CD4-positive, alpha-beta memory T cell (primary cell): ENCODE data around the gene CYTH3. TPM values are rescaled to one million over a fixed set of nuclear protein-coding genes. Genes with fewer than 3 reads are reported as not detected.
A peak's percentile ranks its signal among the peaks of the same experiment; 100 is the strongest.

Experiments
- CTCF ChIA-PET: fragments of 350-600 bp; sonication (Branson Sonifier 250); formaldehyde crosslinking; loops from one replicate; lab custom pipeline; 2021; ENCODE audit warnings: inconsistent platforms; ENCODE audit not compliant: partially characterized antibody; lab: Charles Lee
- POLR2A ChIA-PET: fragments of 350-600 bp; sonication (Branson Sonifier 250); formaldehyde crosslinking; loops from one replicate; lab custom pipeline; 2021; ENCODE audit not compliant: partially characterized antibody; lab: Charles Lee
- DNase-seq, 5 donors: peaks; one replicate each; pipeline versions ENCODE4 v3.0.0 to v3.0.0-alpha.2; 2020 to 2022; ENCODE audit warnings: mixed read lengths in 1 of 5
- H3K27ac ChIP-seq: one replicate; pipeline ENCODE4 v1.7.0; 2013; ENCODE audit warnings: low read depth, low read length
- H3K27me3 ChIP-seq: 2 replicates; pipeline ENCODE4 v1.7.0; 2013; ENCODE audit warnings: mild to moderate bottlenecking, low read length, moderate library complexity; ENCODE audit not compliant: insufficient read depth
- H3K36me3 ChIP-seq: 2 replicates; pipeline ENCODE4 v1.7.0; 2013; ENCODE audit warnings: mild to moderate bottlenecking, low read length, moderate library complexity; ENCODE audit not compliant: insufficient read depth
- H3K4me1 ChIP-seq: 2 replicates; pipeline ENCODE4 v1.7.0; 2013; ENCODE audit warnings: mild to moderate bottlenecking, low read length, moderate library complexity; ENCODE audit not compliant: insufficient read depth
- H3K4me3 ChIP-seq, 2 donors: one replicate each; pipeline ENCODE4 v1.7.0; 2013; ENCODE audit warnings: low read length in 2 of 2, mild to moderate bottlenecking in 1 of 2
- H3K9me3 ChIP-seq, 2 donors: one replicate each; pipeline ENCODE4 v1.7.0; 2013; ENCODE audit warnings: low read length in 2 of 2, control low read depth in 1 of 2; ENCODE audit not compliant: control insufficient read depth in 1 of 2
- H3K27ac Mint-ChIP-seq, 7 donors: one replicate each; pipeline ENCODE4 v1.8.0; 2020 to 2021; ENCODE audit warnings: mixed read lengths in 7 of 7, mild to moderate bottlenecking in 6 of 7, inconsistent platforms in 3 of 7, moderate library complexity in 3 of 7
- H3K27me3 Mint-ChIP-seq, 2 donors: one replicate each; pipeline ENCODE4 v1.8.0; 2020 to 2021; ENCODE audit warnings: mixed read lengths in 2 of 2
- H3K36me3 Mint-ChIP-seq, 2 donors: one replicate each; pipeline ENCODE4 v1.8.0; 2020 to 2021; ENCODE audit warnings: mixed read lengths in 2 of 2, inconsistent platforms in 1 of 2, mild to moderate bottlenecking in 1 of 2
- H3K4me1 Mint-ChIP-seq, 4 donors: one replicate each; pipeline ENCODE4 v1.8.0; 2020 to 2021; ENCODE audit warnings: mixed read lengths in 4 of 4, mild to moderate bottlenecking in 1 of 4
- H3K4me3 Mint-ChIP-seq, 8 donors: one replicate each; pipeline ENCODE4 v1.8.0; 2020 to 2021; ENCODE audit warnings: mixed read lengths in 8 of 8, mild to moderate bottlenecking in 7 of 8, moderate library complexity in 6 of 8, inconsistent platforms in 3 of 8
- H3K9me3 Mint-ChIP-seq, 8 donors: one replicate each; pipeline ENCODE4 v1.8.0; 2020 to 2021; ENCODE audit warnings: mixed read lengths in 8 of 8, mild to moderate bottlenecking in 5 of 8, inconsistent platforms in 3 of 8, moderate library complexity in 1 of 8
- intact Hi-C: fragments of 100-400 bp; cut with micrococcal nuclease; formaldehyde crosslinking; loops from one replicate; pipeline ENCODE4 v1.15.1; 2023
- polyA plus RNA-seq, 2 donors: library from polyadenylated mRNA; unstranded; fragments of 300-500 nt; fragmentation: Illumina TruSeq; gene quantifications; one replicate each; pipeline ENCODE4 v1.2.3, GENCODE V29; 2021
- total RNA-seq, 2 experiments: library from RNA; stranded (reverse); gene quantifications; one replicate each; pipeline ENCODE4 v1.2.3, GENCODE V29; 2021

The CYTH3 gene
- total and polyA plus RNA-seq, 4 experiments from 2014 or later, result 4.0 to 9.1 (median 7.2) TPM

DNA sequence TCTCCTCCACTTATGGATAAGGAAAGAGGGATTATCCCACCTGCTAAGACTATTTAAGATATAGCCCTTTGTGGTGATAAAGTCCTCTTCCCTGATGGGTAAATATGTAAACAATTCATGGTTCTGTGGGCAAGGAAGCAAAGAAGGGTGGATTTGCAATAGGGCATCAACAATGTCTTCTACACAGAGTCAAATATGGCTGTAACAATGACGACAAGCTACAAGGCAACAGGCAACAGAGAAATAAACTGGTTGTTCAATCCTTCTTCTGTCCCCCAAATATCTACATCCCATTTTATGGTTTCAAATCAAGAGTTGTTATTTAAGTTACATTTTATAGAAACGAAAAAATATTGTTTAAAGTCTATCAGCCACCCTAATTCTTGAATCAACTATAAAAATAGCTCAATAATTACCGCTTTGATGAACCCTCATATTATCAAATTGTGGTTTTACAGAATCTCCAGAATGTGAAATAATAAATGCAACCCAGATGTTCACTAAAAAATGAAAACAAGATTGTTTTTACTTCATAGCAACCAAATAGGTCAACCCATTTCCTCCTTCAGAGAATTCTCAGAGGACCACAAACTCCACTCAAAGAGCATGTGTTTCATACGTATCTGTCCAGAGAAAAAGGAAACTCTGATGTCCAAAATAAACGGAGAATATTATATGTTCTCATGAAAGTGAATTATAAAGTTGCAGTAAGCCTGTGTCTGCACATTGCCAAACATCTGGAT, 13.8 kb downstream of the CYTH3 start:
- Histone ChIP-seq H3K27me3 (no peaks in the 10 kb centered on the region), H3K9me3 (no peaks in the 10 kb centered on the region), H3K36me3 (no peaks in the 10 kb centered on the region), H3K27ac (peak overlapping the region; percentile 6), H3K4me3 (no peak overlapping the region), H3K4me1 (peaks cover 40% of the 10 kb centered on the region)
- intact Hi-C loops, result no loop called here
- Mint-ChIP-seq H3K4me3 (peak overlapping the region in 7 of 8 donors; percentile 40 to 78 (median 67)), H3K9me3 (no peaks in the 10 kb centered on the region), H3K27ac (peak overlapping the region; percentile 63 to 95 (median 84)), H3K36me3 (no peaks in the 10 kb centered on the region), H3K4me1 (peaks cover 30 to 63% (median 50%) of the 10 kb centered on the region in 4 donors), H3K27me3 (peaks cover 0 to 2% of the 10 kb centered on the region in 2 donors)
- ChIA-PET CTCF (interaction anchor here (0.8 kb wide), 1 partner anchor 11 kb away, joined by 3 read pairs; no protein-coding TSS in a partner anchor), POLR2A (interaction anchor here (1.0 kb wide), 1 partner anchor 12 kb away, joined by 4 read pairs; no protein-coding TSS in a partner anchor)
- DNase-seq, result peak in 2 of 5 donors; percentile 18 to 24

DNA sequence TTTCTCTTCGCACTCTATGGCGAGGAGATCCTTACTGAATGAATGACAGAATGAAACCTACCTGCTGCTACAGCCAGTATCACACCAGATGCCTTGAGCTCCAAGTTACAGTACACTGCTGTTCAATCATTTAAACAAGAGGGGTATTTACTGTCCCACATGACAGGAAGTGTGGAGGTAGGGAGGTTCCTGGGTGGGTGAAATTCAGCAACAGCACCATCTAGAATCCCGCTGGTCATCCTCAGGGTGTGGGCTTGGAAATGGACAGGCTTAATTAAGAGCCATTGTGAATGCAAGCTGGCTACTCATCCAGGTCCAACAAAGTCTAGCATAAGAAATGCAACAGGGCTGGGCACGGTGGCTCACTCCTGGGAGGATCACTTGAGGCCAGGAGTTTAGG, 14.7 kb downstream of the CYTH3 start:
- intact Hi-C loops, result no loop called here
- CTCF ChIA-PET, result interaction anchor here (0.6 kb wide), 1 partner anchor 130 kb away, joined by 4 read pairs; no protein-coding TSS in a partner anchor
- Histone ChIP-seq H3K27me3 (no peaks in the 10 kb centered on the region), H3K9me3 (no peaks in the 10 kb centered on the region), H3K4me3 (no peak overlapping the region), H3K36me3 (no peaks in the 10 kb centered on the region), H3K4me1 (peaks cover 40% of the 10 kb centered on the region), H3K27ac (no peak overlapping the region)
- peaks cover 30 to 63% (median 47%) of the 10 kb centered on the region in 4 donors for H3K4me1 Mint-ChIP-seq
- no peaks in the 10 kb centered on the region for H3K9me3 Mint-ChIP-seq
- H3K27me3 Mint-ChIP-seq, result peaks cover 0 to 2% of the 10 kb centered on the region in 2 donors
- H3K36me3 Mint-ChIP-seq, result no peaks in the 10 kb centered on the region
- no peak for DNase-seq
- H3K4me3 Mint-ChIP-seq, result peak overlapping the region in 4 of 8 donors; percentile 31 to 59 (median 38)
- peak overlapping the region in 4 of 7 donors; percentile 48 to 95 (median 88) for H3K27ac Mint-ChIP-seq
- POLR2A ChIA-PET, result interaction anchor here (1.0 kb wide), 1 partner anchor 13 kb away, joined by 4 read pairs; no protein-coding TSS in a partner anchor

DNA sequence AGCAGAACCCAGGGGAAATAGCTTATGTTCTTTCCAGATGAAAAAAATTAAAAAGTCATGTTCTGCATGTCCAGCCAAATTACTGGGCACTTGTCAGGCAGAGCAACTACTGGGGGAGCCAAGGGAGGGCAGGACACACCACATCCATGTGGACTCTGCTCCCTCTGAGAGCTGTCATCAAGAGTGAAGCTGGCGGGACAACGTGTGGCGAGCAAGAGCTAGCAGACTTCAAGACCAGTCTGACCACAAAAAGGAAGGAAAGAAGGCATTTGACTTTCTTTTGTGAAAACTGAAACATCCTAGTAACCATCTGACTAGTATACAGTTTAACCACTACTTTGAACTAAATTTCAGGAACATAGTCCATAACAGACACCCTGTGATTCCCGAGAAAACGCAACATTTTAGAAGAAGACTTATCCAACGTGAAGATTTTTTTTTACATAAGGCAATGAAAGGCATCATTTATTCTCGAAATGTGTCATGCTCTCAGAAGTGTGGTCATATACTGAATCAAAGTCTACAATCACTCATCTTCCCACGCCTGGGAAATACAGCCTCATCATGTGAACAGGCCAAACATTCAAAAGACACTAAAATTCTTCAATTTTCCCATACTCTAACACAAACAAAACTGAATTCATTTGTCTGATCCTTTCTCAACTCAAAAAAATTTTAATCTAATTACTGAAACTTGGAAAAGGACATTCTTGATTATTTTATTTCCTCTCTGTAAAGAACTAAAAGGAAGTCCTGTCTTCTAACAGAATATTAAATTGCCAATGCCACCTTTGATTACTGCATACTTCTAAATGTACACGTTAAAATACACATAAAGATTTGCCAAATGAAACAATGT, 15.5 kb downstream of the CYTH3 start:
- Mint-ChIP-seq H3K4me1 (peaks cover 25 to 56% (median 42%) of the 10 kb centered on the region in 4 donors), H3K27me3 (peaks cover 0 to 2% of the 10 kb centered on the region in 2 donors), H3K4me3 (peak overlapping the region in 7 of 8 donors; percentile 18 to 70 (median 43)), H3K36me3 (no peaks in the 10 kb centered on the region), H3K27ac (peak overlapping the region in 5 of 7 donors; percentile 9 to 68 (median 51)), H3K9me3 (no peaks in the 10 kb centered on the region)
- H3K27ac ChIP-seq, result no peak overlapping the region
- no peak overlapping the region for H3K4me3 ChIP-seq
- no peaks in the 10 kb centered on the region for H3K36me3 ChIP-seq
- no peaks in the 10 kb centered on the region for H3K9me3 ChIP-seq
- no peak for DNase-seq
- ChIA-PET POLR2A (interaction anchor here (0.5 to 1.0 kb wide), 2 partner anchors 14 to 46 kb away, joined by 3 to 4 read pairs; no protein-coding TSS in a partner anchor), CTCF (interaction anchor here (0.6 kb wide), 2 partner anchors 12 to 129 kb away, joined by 3 to 4 read pairs; no protein-coding TSS in a partner anchor)
- no peaks in the 10 kb centered on the region for H3K27me3 ChIP-seq
- intact Hi-C loops, result no loop called here
- peaks cover 36% of the 10 kb centered on the region for H3K4me1 ChIP-seq

DNA sequence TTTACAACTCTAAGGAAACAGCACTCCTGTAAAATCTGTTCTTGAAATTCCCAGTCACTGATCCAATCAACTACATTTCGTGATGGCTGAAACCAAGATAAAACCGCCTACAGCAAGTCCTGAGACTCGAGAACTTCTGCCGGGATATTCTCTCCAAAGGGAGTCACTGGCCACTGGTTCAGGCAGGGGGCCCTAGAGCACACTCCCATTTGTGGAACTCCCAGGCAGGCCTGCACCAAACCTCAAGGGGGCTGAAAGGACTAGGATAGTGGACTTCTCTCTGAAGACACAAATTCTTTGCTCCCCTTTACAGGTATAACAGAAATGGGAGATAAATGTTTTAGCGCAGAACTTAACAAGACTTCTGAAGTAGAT, 16.3 kb downstream of the CYTH3 start:
- H3K4me3 ChIP-seq, result no peak overlapping the region
- no peak overlapping the region for H3K27ac ChIP-seq
- peaks cover 33% of the 10 kb centered on the region for H3K4me1 ChIP-seq
- H3K36me3 ChIP-seq, result no peaks in the 10 kb centered on the region
- intact Hi-C loops, result no loop called here
- Mint-ChIP-seq H3K4me3 (peak overlapping the region in 3 of 8 donors; percentile 24 to 70 (median 55)), H3K27me3 (peaks cover 0 to 2% of the 10 kb centered on the region in 2 donors), H3K4me1 (peaks cover 27 to 53% (median 45%) of the 10 kb centered on the region in 4 donors), H3K27ac (peak overlapping the region in 4 of 7 donors; percentile 9 to 59 (median 54)), H3K9me3 (no peaks in the 10 kb centered on the region), H3K36me3 (no peaks in the 10 kb centered on the region)
- H3K27me3 ChIP-seq, result no peaks in the 10 kb centered on the region
- CTCF ChIA-PET, result no interaction called here
- POLR2A ChIA-PET, result no interaction called here
- no peak for DNase-seq
- no peaks in the 10 kb centered on the region for H3K9me3 ChIP-seq

DNA sequence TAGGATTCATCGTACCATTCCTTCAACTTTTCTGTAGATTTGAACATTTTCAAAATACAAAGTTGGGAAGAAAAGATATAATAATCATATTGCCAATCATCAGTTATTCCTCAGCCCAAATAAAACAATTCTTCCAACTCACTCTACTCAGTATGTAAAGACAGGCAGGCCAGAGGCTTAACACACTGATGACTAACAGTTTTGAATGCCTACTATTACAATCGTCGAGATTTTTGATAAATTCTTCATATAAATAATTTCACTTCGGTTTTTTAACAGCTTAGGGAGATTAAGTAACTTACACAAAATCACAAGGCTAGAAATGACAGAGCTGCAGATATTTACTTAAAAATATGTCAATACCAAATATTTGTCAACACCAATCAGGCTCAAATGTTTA, 17.6 kb downstream of the CYTH3 start:
- Mint-ChIP-seq H3K27ac (no peak overlapping the region), H3K4me1 (peaks cover 24 to 54% (median 43%) of the 10 kb centered on the region in 4 donors), H3K9me3 (no peaks in the 10 kb centered on the region), H3K4me3 (no peak overlapping the region), H3K36me3 (no peaks in the 10 kb centered on the region), H3K27me3 (peaks cover 0 to 2% of the 10 kb centered on the region in 2 donors)
- no peak for DNase-seq
- H3K27me3 ChIP-seq, result no peaks in the 10 kb centered on the region
- H3K4me1 ChIP-seq, result peaks cover 33% of the 10 kb centered on the region
- H3K27ac ChIP-seq, result no peak overlapping the region
- H3K36me3 ChIP-seq, result no peaks in the 10 kb centered on the region
- intact Hi-C loops, result no loop called here
- H3K4me3 ChIP-seq, result no peak overlapping the region
- ChIA-PET CTCF (no interaction called here), POLR2A (interaction anchor here (0.6 kb wide), 1 partner anchor 720 kb away, joined by 3 read pairs; no protein-coding TSS in a partner anchor)
- no peaks in the 10 kb centered on the region for H3K9me3 ChIP-seq

DNA sequence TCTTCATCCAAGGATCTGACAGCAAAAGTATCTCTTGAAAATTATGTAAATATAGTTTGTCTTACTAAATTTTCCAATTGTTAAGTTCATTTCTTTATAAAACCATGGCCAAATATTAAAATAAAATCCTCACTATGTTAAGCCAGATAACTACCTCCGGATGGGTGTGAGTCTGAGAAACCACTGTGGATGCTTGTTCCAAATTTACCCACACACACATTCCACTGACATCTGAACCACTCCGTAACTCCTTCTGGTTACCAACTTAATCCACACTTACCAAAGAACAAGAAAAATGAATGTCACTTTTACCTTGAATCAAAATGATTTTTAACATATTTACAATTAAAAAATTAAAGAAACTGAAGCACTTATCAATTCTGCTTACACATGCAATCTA, 19.7 kb downstream of the CYTH3 start:
- H3K9me3 Mint-ChIP-seq, result no peaks in the 10 kb centered on the region
- Histone ChIP-seq H3K4me1 (peaks cover 16% of the 10 kb centered on the region), H3K4me3 (no peak overlapping the region), H3K36me3 (no peaks in the 10 kb centered on the region), H3K27ac (no peak overlapping the region), H3K9me3 (no peaks in the 10 kb centered on the region), H3K27me3 (no peaks in the 10 kb centered on the region)
- POLR2A ChIA-PET, result no interaction called here
- H3K36me3 Mint-ChIP-seq, result no peaks in the 10 kb centered on the region
- CTCF ChIA-PET, result no interaction called here
- H3K4me3 Mint-ChIP-seq, result no peak overlapping the region
- H3K27me3 Mint-ChIP-seq, result peaks cover 0 to 2% of the 10 kb centered on the region in 2 donors
- DNase-seq, result no peak
- no peak overlapping the region for H3K27ac Mint-ChIP-seq
- intact Hi-C loops, result no loop called here
- peaks cover 17 to 40% (median 30%) of the 10 kb centered on the region in 4 donors for H3K4me1 Mint-ChIP-seq
